Trophoblast cell (in vitro differentiated cells and primary cell): ENCODE data around the gene BAZ1A.

ENCODE experiments used
- DNase-seq, 2 donors: peaks; one replicate each; pipeline ENCODE4 v3.0.0-alpha.2; 2016
- H2AFZ ChIP-seq: 2 replicates; pipeline ENCODE4 v1.6.1; 2013; ENCODE audit warnings: low read length, moderate library complexity, mild to moderate bottlenecking; ENCODE audit not compliant: insufficient read depth, poor library complexity
- H2AK5ac ChIP-seq: 2 replicates; pipeline ENCODE4 v1.6.1; 2013; ENCODE audit warnings: mild to moderate bottlenecking, low read length
- H2BK120ac ChIP-seq: 2 replicates; pipeline ENCODE4 v1.6.1; 2013; ENCODE audit warnings: low read length, mild to moderate bottlenecking, moderate library complexity; ENCODE audit not compliant: insufficient read depth, poor library complexity
- H2BK12ac ChIP-seq: 2 replicates; pipeline ENCODE4 v1.6.1; 2013; ENCODE audit warnings: mild to moderate bottlenecking, low read length, moderate library complexity
- H2BK5ac ChIP-seq: 2 replicates; pipeline ENCODE4 v1.6.1; 2013; ENCODE audit warnings: low read length, low read depth, moderate library complexity, mild to moderate bottlenecking; ENCODE audit not compliant: poor library complexity
- H3K14ac ChIP-seq: 2 replicates; pipeline ENCODE4 v1.6.1; 2013; ENCODE audit warnings: mild to moderate bottlenecking, low read length
- H3K18ac ChIP-seq: 2 replicates; pipeline ENCODE4 v1.6.1; 2013; ENCODE audit warnings: mild to moderate bottlenecking, low read length
- H3K23ac ChIP-seq: 2 replicates; pipeline ENCODE4 v1.6.1; 2013; ENCODE audit warnings: low read length
- H3K27ac ChIP-seq: 2 replicates; pipeline ENCODE4 v1.5.1; 2013; ENCODE audit warnings: low read depth, mild to moderate bottlenecking, inconsistent platforms, low read length, moderate library complexity
- H3K27me3 ChIP-seq: 2 replicates; pipeline ENCODE4 v1.6.1; 2013; ENCODE audit warnings: inconsistent platforms, mild to moderate bottlenecking, low read length, moderate library complexity; ENCODE audit not compliant: insufficient read depth
- H3K36me3 ChIP-seq, 2 experiments: 1 replicate in 1 of 2; 2 replicates in 1 of 2; pipeline ENCODE4 v1.6.1; 2013; ENCODE audit warnings: low read length in 2 of 2, mild to moderate bottlenecking in 2 of 2, moderate library complexity in 1 of 2; ENCODE audit not compliant: insufficient read depth in 2 of 2, control insufficient read depth in 1 of 2
- H3K4ac ChIP-seq: 2 replicates; pipeline ENCODE4 v1.6.1; 2013; ENCODE audit warnings: low read depth, mild to moderate bottlenecking, low read length, moderate library complexity
- H3K4me1 ChIP-seq, 2 experiments: 1 replicate in 1 of 2; 2 replicates in 1 of 2; pipeline ENCODE4 v1.6.1; 2013; ENCODE audit warnings: low read length in 2 of 2, mild to moderate bottlenecking in 2 of 2, moderate library complexity in 1 of 2; ENCODE audit not compliant: insufficient read depth in 2 of 2, control insufficient read depth in 1 of 2
- H3K4me2 ChIP-seq: 2 replicates; pipeline ENCODE4 v1.6.1; 2013; ENCODE audit warnings: inconsistent platforms, mild to moderate bottlenecking, low read length, moderate library complexity
- H3K4me3 ChIP-seq: 2 replicates; pipeline ENCODE4 v1.5.1; 2013; ENCODE audit warnings: mild to moderate bottlenecking, low read depth, low read length, inconsistent platforms
- H3K79me1 ChIP-seq: one replicate; pipeline ENCODE4 v1.6.1; 2013; ENCODE audit warnings: low read length
- H3K79me2 ChIP-seq: 2 replicates; pipeline ENCODE4 v1.6.1; 2013; ENCODE audit warnings: low read length, mild to moderate bottlenecking; ENCODE audit not compliant: control insufficient read depth, insufficient read depth, poor library complexity
- H3K9ac ChIP-seq: 2 replicates; pipeline ENCODE4 v1.6.1; 2013; ENCODE audit warnings: mild to moderate bottlenecking, low read length
- H3K9me3 ChIP-seq: 2 replicates; pipeline ENCODE4 v1.6.1; 2013; ENCODE audit warnings: low read depth, mild to moderate bottlenecking, control low read depth, inconsistent platforms, low read length; ENCODE audit not compliant: insufficient read depth
- H4K12ac ChIP-seq: 2 replicates; pipeline ENCODE4 v1.6.1; 2013; ENCODE audit warnings: low read depth, mild to moderate bottlenecking, low read length, moderate library complexity
- H4K8ac ChIP-seq: 2 replicates; pipeline ENCODE4 v1.6.1; 2013; ENCODE audit warnings: low read depth, mild to moderate bottlenecking, low read length, moderate library complexity
- H4K91ac ChIP-seq: one replicate; pipeline ENCODE4 v1.6.1; 2013; ENCODE audit warnings: low read depth, mild to moderate bottlenecking, low read length, moderate library complexity
- WGBS: extraction: QIAGEN DNeasy Blood & Tissue Kit; methylation state at CpG from one replicate; pipeline ENCODE4 v1.1.7; 2013; ENCODE audit warnings: missing lambda C conversion rate; ENCODE audit not compliant: insufficient read length, insufficient coverage; ENCODE audit errors: extremely low coverage; 5-methylcytosine and 5-hydroxymethylcytosine counted together

BAZ1A gene

GRCh38 chr14:34785223-34786006, 89.7 kb downstream of the BAZ1A start:
- Histone ChIP-seq H3K27ac (no peak overlapping the region), H3K4me1 (no peaks in the 10 kb centered on the region), H3K18ac (no peak overlapping the region), H3K4me2 (no peak overlapping the region), H3K4ac (no peak overlapping the region), H3K27me3 (no peaks in the 10 kb centered on the region), H2BK5ac (no peak overlapping the region), H3K9me3 (no peaks in the 10 kb centered on the region), H4K12ac (no peak overlapping the region), H2BK120ac (no peak overlapping the region), H2AFZ (no peak overlapping the region), H3K79me1 (no peaks in the 10 kb centered on the region), H3K14ac (no peak overlapping the region), H4K8ac (no peak overlapping the region), H4K91ac (no peak overlapping the region), H3K79me2 (no peaks in the 10 kb centered on the region), H3K4me3 (no peak overlapping the region), H3K36me3 (peaks cover 12 to 17% of the 10 kb centered on the region in 2 experiments), H2AK5ac (no peak overlapping the region), H3K23ac (no peak overlapping the region), H3K9ac (no peak overlapping the region), H2BK12ac (no peak overlapping the region)
- no peak for DNase-seq
- no CpG with 5 or more reads among the region's 3 CpGs for WGBS

DNA sequence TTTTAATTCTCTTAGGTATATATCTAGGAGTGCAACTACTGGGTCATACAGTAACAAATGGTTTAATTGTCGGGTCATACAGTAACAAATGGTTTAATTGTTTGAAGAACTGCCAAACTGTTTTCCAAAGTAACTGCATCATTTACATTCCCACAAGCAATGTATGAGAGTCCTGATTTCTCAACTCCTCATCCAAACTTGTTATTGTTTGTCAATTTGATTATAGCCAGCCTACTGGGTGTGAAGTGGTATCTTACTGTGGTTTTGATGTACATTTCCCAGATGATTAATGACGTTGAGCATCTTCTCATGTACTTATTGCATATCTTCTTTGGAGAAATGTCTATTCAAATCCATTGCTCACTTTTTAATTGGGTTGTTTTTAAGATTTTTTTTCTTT, 93.1 kb downstream of the BAZ1A start:
- H2BK120ac ChIP-seq: no peak overlapping the region
- H3K79me2 ChIP-seq: no peaks in the 10 kb centered on the region
- no peak overlapping the region for H2BK12ac ChIP-seq
- no peak overlapping the region for H3K14ac ChIP-seq
- DNase-seq: no peak
- H3K4me2 ChIP-seq: no peak overlapping the region
- H3K36me3 ChIP-seq: peaks cover 12 to 17% of the 10 kb centered on the region in 2 experiments
- no peak overlapping the region for H2AK5ac ChIP-seq
- H3K23ac ChIP-seq: no peak overlapping the region
- no peak overlapping the region for H4K91ac ChIP-seq
- H3K27ac ChIP-seq: no peak overlapping the region
- no peak overlapping the region for H3K9ac ChIP-seq
- H3K27me3 ChIP-seq: no peaks in the 10 kb centered on the region
- H3K4me3 ChIP-seq: no peak overlapping the region
- no peaks in the 10 kb centered on the region for H3K4me1 ChIP-seq
- H2BK5ac ChIP-seq: no peak overlapping the region
- H2AFZ ChIP-seq: no peak overlapping the region
- no CpG with 5 or more reads among the region's 2 CpGs for WGBS
- no peak overlapping the region for H4K12ac ChIP-seq
- H4K8ac ChIP-seq: no peak overlapping the region
- H3K79me1 ChIP-seq: no peaks in the 10 kb centered on the region
- H3K9me3 ChIP-seq: no peaks in the 10 kb centered on the region
- H3K4ac ChIP-seq: no peak overlapping the region
- no peak overlapping the region for H3K18ac ChIP-seq

DNA sequence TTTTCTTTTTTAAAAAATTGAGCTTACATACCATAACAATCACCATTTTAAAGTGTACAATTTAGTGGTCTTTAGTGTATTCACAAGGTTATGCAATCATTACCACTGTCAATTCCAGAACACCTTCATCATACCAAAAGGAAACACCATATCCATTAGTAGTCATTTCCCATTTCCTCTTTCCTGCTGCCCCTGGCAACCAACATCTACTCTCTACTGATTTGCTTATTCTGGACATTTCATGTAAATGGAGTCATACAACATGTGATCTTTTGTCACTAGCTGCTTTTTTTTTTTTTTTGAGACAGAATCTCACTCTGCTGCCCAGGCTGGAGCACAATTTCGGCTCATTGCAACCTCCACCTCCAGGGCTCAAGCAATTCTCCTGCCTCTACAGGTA, 93.9 kb downstream of the BAZ1A start:
- Histone ChIP-seq H3K4me1 (no peaks in the 10 kb centered on the region), H3K4me3 (no peak overlapping the region), H4K91ac (no peak overlapping the region), H3K23ac (no peak overlapping the region), H3K14ac (no peak overlapping the region), H4K12ac (no peak overlapping the region), H3K79me2 (no peaks in the 10 kb centered on the region), H3K18ac (no peak overlapping the region), H3K4me2 (no peak overlapping the region), H3K36me3 (peaks cover 12 to 17% of the 10 kb centered on the region in 2 experiments), H3K27me3 (no peaks in the 10 kb centered on the region), H2BK12ac (no peak overlapping the region), H3K9ac (no peak overlapping the region), H2AK5ac (no peak overlapping the region), H3K9me3 (no peaks in the 10 kb centered on the region), H4K8ac (no peak overlapping the region), H2BK5ac (no peak overlapping the region), H3K4ac (no peak overlapping the region), H3K27ac (no peak overlapping the region), H2BK120ac (no peak overlapping the region), H2AFZ (no peak overlapping the region), H3K79me1 (no peaks in the 10 kb centered on the region)
- no CpG with 5 or more reads among the region's 1 CpG for WGBS
- DNase-seq: peak; percentile 50 to 74

DNA sequence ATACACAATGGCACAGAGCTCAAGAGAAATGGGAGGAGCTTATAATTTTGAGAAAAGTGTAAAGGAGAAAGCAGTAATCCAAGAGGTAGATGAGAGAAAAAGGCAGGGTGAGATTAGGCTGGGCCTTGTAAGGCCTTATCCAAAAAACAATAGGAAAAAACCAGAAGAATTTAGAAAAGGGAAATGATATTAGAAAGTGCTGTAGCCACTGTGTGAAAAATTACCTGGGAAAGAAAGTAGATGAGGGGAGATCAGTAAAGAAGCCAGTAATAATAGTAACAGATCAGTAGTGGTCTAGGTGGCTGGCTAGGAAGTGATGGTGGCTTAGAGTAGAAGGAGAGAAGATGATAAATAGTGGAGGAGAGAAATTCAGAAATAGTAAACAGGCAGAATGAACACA, 94.5 kb downstream of the BAZ1A start:
- Histone ChIP-seq H2BK12ac (no peak overlapping the region), H4K91ac (no peak overlapping the region), H3K79me1 (no peaks in the 10 kb centered on the region), H2BK5ac (no peak overlapping the region), H2AK5ac (no peak overlapping the region), H3K79me2 (no peaks in the 10 kb centered on the region), H3K27ac (no peak overlapping the region), H3K4me1 (no peaks in the 10 kb centered on the region), H3K14ac (no peak overlapping the region), H4K12ac (no peak overlapping the region), H2AFZ (no peak overlapping the region), H3K36me3 (peaks cover 16 to 17% of the 10 kb centered on the region in 2 experiments), H3K27me3 (no peaks in the 10 kb centered on the region), H3K18ac (no peak overlapping the region), H2BK120ac (no peak overlapping the region), H3K23ac (no peak overlapping the region), H4K8ac (no peak overlapping the region), H3K4me3 (no peak overlapping the region), H3K9ac (no peak overlapping the region), H3K9me3 (no peaks in the 10 kb centered on the region), H3K4ac (no peak overlapping the region), H3K4me2 (no peak overlapping the region)
- DNase-seq: no peak
